Esophagus muscularis mucosa (tissue), 3 donors: ENCODE data around the gene ANKRD44.

Source experiments
- CTCF ChIP-seq, 3 experiments: fragments of 200-600 bp in 2 of 3; fragments of 450-650 bp in 1 of 3; sonication (generic) in 2 of 3; IDR thresholded peaks; one replicate each; pipeline ENCODE4 v1.5.1; 2017 to 2019; ENCODE audit warnings: antibody characterized with exemption in 3 of 3, mild to moderate bottlenecking in 2 of 3, moderate library complexity in 1 of 3
- POLR2AphosphoS5 ChIP-seq, 2 donors: sonication (generic); formaldehyde crosslinking; IDR thresholded peaks; one replicate each; pipeline ENCODE4 v1.6.1; 2017; ENCODE audit warnings: antibody characterized with exemption in 2 of 2

GRCh38 chr2:196941398-196942078 lies 369.0 kb downstream of the ANKRD44 start:
- TF ChIP-seq POLR2AphosphoS5 (IDR thresholded peaks at IDR 0.05) (no peak), CTCF (IDR thresholded peaks at IDR 0.05) (no peak)
